ENCODE measurements around the gene C16orf96. TPM values are rescaled to one million over a fixed set of nuclear protein-coding genes. Genes with fewer than 3 reads are reported as not detected.

Gene C16orf96
- total and polyA plus RNA-seq, 2 donors (not counting 3 experiments of a cell fraction or from before 2014, with no cell fraction given), result not detected

DNA sequence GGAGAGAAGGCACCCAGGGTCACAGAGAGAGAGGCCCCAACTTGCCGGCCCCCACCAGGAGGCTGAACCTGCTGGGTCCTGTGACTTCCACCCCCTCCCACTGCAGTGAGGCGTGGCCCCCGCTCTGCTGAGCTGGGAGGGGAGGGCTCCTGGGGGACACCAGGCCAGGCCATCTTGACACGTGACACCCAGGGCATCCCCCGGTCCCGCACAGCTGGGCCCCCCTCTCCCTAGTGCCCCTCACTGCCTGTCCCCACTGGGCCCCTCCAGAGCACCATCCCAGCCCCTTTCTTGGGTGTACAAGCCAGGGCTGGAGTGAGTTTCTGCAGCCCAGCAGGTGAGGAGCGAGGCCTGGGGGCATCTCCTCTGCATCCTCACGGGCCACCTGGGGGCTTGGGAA lies 46.2 kb downstream of the C16orf96 start:
- intact Hi-C loops (cut with micrococcal nuclease) (no loop called here), dilution Hi-C loops (cut with MboI; ENCODE audit: extremely low pct_ligation_motif_present, low sequenced_read_pairs) (no loop called here)
- Histone ChIP-seq H4K20me1 (replicated peaks; ENCODE audit: control insufficient read depth, extremely low read depth, insufficient read depth, low read length) (no peaks in the 10 kb centered on the region), H3K4me1 (ENCODE audit: control insufficient read depth, extremely low read depth, insufficient read depth, low read length) (no peaks in the 10 kb centered on the region), H3K9ac (replicated peaks; ENCODE audit: extremely low read depth, insufficient read depth, low read length) (no peak overlapping the region), H3K4me2 (ENCODE audit: insufficient read depth, low read length) (no peak overlapping the region), H3K27me3 (ENCODE audit: control insufficient read depth in 2 of 2, insufficient read depth in 2 of 2, low read length in 2 of 2) (peaks cover under 1 to 3% of the 10 kb centered on the region in 2 experiments), H3K79me2 (ENCODE audit: control insufficient read depth, insufficient read depth, low read length) (no peaks in the 10 kb centered on the region), H2AFZ (ENCODE audit: low read depth, low read length) (no peak overlapping the region), H3K4me3 (replicated peaks in 1 of 3; ENCODE audit: insufficient read depth in 1 of 3, low read depth in 1 of 3, low read length in 3 of 3) (no peak overlapping the region), H3K27ac (ENCODE audit: insufficient read depth, low read depth, low read length) (no peak overlapping the region), H3K9me1 (replicated peaks; ENCODE audit: control insufficient read depth, extremely low read depth, insufficient read depth, low read length) (no peaks in the 10 kb centered on the region), H3K36me3 (ENCODE audit: control insufficient read depth in 2 of 2, extremely low read depth in 1 of 2, insufficient read depth in 2 of 2, low read length in 2 of 2) (no peaks in the 10 kb centered on the region), H3K9me3 (replicated peaks; ENCODE audit: control insufficient read depth, insufficient read depth, low read length) (no peaks in the 10 kb centered on the region)
- POLR2A ChIA-PET, result no interaction called here
- CTCF ChIA-PET, result interaction anchor here (1.5 kb wide), 1 partner anchor 16 kb away, joined by 4 read pairs; no protein-coding TSS in a partner anchor
- no TSS peak for BruUV-seq (replicated peaks)
- FAIRE-seq, result no peak
- no peak for DNase-seq (ENCODE audit: low read depth, low spot score)
- TF ChIP-seq, protein P1, sequence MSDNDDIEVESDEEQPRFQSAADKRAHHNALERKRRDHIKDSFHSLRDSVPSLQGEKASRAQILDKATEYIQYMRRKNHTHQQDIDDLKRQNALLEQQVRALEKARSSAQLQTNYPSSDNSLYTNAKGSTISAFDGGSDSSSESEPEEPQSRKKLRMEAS (IDR thresholded peaks at IDR 0.05; ENCODE audit: insufficient read depth, insufficient read length), result no peak
- no peak for TF ChIP-seq GATA2 (IDR thresholded peaks at IDR 0.05; ENCODE audit: insufficient read depth, insufficient read length, low read depth, low read length)
- no peak for TF ChIP-seq JUN (IDR thresholded peaks at IDR 0.05; ENCODE audit: borderline replicate concordance, insufficient read depth, insufficient read length, low read depth)
- no peak for TF ChIP-seq MYC (IDR thresholded peaks at IDR 0.05; ENCODE audit: low read depth, low read length)
- TF ChIP-seq EZH2 (IDR thresholded peaks at IDR 0.05; ENCODE audit: borderline replicate concordance, low read depth, low read length, severe bottlenecking), result no peak
- TF ChIP-seq FOS (IDR thresholded peaks at IDR 0.05; ENCODE audit: borderline replicate concordance, insufficient read depth, low read length), result no peak
- no peak for TF ChIP-seq POLR2A (IDR thresholded peaks at IDR 0.05; ENCODE audit: low read depth, low read length)
- no peak for TF ChIP-seq POLR2AphosphoS5 (IDR thresholded peaks at IDR 0.05; ENCODE audit: insufficient read depth, low read depth, low read length)
- TF ChIP-seq, protein P2, sequence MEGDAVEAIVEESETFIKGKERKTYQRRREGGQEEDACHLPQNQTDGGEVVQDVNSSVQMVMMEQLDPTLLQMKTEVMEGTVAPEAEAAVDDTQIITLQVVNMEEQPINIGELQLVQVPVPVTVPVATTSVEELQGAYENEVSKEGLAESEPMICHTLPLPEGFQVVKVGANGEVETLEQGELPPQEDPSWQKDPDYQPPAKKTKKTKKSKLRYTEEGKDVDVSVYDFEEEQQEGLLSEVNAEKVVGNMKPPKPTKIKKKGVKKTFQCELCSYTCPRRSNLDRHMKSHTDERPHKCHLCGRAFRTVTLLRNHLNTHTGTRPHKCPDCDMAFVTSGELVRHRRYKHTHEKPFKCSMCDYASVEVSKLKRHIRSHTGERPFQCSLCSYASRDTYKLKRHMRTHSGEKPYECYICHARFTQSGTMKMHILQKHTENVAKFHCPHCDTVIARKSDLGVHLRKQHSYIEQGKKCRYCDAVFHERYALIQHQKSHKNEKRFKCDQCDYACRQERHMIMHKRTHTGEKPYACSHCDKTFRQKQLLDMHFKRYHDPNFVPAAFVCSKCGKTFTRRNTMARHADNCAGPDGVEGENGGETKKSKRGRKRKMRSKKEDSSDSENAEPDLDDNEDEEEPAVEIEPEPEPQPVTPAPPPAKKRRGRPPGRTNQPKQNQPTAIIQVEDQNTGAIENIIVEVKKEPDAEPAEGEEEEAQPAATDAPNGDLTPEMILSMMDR (IDR thresholded peaks at IDR 0.05; ENCODE audit: extremely low read depth in 1 of 2, insufficient read depth in 1 of 2, low read depth in 1 of 2, low read length in 2 of 2), result no peak

Data from endothelial cell of umbilical vein (primary cell).